Mucosa of gallbladder (tissue), 1 donor: Measurements from ENCODE around the gene CIB2. TPM values are rescaled to one million over a fixed set of nuclear protein-coding genes. Genes with fewer than 3 reads are reported as not detected.

Source experiments
- DNase-seq: peaks from one replicate; pipeline ENCODE4 v3.0.0-alpha.2; 2020; ENCODE audit warnings: low spot score
- total RNA-seq: library from RNA; stranded (reverse); gene quantifications from one replicate; pipeline ENCODE4 v1.2.1, GENCODE V29; 2021
- donor health status: DM: no; HTN: no; CAD: no.

The CIB2 gene
- total RNA-seq, 1 donor from 2014 or later, result 4.0 TPM

DNA sequence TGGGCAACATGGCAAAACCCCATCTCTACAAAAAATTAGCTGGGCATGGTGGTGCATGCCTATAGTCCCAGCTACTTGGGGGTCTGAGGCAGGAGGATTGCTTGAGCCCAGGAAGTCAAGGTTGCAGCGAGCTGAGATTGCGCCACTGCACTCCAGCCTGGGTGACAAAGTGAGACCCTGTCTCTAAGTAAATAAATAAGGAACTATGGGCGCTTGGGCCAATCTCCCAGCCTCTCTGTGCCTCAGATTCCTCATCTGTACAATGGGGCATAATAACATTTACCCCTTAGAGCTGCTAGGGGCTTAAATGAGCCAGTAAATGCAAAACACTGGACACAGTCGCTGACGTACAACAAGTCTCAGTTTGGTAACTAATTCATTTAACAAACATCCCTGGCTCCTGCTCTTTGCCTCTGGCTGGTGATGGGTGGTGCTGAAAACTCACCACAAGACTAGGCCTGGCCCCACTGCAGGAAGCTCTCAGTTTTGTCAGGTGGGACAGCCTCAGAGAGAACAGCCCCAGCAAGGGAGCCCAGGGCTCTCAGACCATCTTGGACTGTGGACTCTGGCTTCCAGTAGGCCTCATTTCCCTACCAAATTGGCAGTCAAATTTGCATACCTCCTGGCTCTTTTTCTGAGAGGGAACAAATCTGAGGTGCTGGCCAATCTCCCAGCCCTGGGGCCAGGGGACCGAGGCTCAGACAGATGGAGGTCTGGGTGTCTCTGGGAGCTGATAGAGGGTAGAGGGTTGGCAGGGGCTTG is 47.4 kb downstream of the CIB2 start:
- no peak for DNase-seq

DNA sequence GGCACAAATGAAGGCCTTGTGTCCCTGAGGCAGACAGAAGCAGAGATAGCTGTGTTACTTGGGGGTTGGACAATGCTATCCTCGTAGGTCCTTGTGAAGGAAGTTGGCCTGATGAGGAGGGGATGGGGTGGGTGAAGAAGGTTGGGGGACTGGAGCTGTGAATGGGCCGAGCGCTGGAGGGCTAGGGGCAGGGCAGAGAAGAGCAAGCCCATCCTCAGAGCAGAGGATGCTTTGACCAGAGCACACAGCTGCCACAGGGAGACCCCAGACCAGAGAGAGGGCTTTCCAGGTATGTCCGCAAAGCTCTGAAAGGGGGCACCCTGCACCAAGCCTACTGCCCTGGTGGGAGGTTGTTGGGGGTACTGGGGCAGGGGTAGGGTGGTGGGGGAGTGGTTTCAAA is 48.1 kb downstream of the CIB2 start:
- DNase-seq, result no peak

GRCh38 chr15:78082743-78083110 is 48.5 kb downstream of the CIB2 start:
- DNase-seq, result no peak

DNA sequence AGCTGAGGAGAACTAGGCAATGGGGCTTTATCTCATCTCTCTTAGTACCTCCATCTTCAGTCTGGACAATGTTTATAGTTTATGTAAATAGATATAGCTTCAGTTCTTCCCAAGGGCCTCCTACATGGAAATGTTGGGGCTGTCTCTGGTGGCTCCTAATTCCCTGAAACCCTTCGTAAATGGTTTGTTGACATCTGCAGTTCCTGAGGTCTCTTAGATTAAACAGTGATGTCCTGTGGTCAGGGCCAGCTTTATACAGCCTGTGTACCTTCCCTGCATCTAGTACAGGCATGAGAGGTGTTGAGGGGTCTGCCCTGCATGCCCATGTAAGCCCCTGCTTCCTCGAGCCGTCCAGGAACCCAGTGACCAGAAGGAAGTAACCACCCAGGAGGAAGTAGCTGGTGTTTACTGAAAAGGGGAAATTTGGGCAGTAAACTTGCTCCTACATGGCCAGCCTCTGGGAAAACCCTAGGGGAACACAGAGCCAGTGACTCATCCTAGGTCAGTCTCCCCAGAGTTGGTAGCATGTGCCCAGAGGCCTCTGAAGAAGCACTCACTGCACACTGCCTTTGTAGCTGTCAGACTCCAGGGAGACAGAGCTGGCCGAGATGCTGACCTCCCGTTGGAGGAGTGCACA is 49.0 kb downstream of the CIB2 start:
- DNase-seq, result no peak

DNA sequence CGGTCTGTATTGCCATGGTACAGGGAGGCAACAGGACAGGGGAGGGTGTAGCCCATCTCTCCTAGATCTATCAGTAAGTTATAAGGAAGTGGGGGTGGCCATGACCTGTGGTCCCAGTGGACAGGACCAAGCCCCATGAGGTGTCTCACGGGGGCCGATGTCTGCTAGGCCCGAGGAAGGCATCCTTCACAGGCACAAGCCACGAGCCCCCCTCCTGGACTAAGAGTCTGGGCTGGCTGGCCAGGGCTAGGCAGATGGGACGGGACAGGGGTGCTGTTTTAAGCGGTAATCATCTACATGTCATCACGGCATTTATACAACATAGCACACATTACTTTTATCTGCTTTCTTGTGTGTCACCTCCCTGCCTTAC is 51.2 kb downstream of the CIB2 start:
- no peak for DNase-seq

DNA sequence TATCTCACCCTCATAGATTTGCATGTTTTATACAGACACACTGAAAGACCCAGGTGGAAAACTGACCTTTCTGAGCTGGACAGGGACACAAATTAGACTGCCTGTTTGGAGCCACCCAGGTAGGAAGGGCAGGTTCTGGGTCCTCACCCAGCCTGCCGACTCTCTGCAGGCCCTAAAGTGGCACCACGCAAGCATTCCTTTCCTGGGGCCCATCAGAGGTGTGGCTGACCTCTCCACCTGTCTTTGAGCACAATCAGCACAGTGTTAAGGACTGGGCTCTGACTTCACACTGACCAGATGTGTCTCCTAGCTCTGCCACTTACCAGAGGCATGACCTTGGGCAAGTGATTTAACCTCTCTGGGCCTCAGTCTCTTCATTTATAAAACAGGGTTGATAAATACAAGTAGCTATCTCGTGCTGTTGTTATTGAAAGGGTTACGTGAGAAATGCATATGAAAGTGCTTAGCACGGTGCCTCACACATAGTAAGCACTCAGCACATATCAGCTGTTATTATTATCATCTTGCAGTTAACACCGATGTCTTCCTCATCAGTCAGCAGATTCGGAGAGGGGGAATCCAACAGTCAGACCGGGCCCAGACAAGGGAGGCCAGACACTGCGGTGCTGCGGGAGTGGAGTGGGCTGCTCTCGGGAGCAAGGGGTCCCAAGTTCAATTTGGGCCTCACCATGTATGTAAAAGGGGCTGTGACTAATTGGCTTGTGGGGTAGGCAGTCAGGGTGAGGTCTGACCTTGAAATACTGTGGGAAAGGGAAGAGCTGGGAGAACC is 51.8 kb downstream of the CIB2 start:
- DNase-seq, result no peak

DNA sequence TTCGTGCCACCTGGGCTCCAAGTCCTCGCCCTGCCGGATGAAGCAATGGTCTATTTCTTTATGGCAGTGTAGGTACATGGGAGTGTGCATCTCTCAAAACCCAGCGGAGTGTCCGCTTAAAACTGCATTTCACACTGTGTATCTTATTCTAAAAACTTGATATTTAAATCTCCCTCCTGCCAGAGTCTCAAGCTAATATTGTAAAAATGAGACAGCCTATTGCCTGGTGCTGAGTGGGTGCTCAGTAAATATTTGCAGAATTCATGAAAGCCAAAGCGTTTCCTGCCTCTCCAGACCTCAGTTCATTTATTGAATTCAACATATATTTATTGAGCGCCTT is 53.4 kb downstream of the CIB2 start:
- DNase-seq, result no peak

GRCh38 chr15:78077053-78077870 is 54.0 kb downstream of the CIB2 start, which contains the start of gene TBC1D2B:
Gene TBC1D2B, minus strand, starts transcription at chr15:78077711. Its CDS starts 59 bp downstream, at chr15:78077652.
- DNase-seq, result no peak

- no peak for DNase-seq
Measured at GRCh38 chr15:78076231-78077052, 54.8 kb downstream of the CIB2 start.

DNA sequence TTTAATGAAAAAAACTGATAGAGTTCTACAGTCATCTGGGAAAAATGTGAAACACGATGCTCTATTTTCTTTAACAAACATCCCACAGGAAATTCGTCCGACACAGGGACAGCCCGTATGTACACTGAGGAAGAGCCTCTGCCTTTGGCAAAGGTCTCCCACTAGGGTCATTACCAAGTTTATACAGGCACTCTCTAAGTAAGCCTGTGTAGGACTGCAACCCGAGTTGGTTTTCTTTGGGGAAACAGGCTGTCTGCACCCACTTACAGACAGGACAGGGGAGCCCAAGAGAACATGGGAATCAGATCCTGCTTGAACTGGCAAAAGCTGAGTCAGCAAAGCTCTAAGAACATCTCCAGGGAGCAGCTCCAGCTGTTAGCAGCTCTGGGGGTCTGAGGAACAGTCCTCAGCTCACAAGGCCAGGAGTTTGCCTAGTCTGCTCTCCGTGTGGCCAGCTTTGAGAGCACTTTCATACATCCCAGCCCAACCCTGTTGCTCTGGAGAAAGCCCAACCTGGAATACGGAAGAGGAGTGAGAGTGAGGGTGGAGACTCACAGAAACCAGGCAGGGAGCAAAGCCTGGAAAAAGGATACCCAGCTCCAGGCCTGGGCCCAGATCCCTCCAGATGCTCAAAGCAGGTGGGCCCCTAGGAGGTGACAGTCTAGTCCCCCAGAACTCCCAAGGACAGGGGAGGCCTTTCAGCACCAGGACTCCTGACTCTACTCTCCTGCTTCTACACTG is 55.6 kb downstream of the CIB2 start:
- peak; percentile 62 for DNase-seq

GRCh38 chr15:78073046-78073787 is 58.0 kb downstream of the CIB2 start:
- no peak for DNase-seq

DNA sequence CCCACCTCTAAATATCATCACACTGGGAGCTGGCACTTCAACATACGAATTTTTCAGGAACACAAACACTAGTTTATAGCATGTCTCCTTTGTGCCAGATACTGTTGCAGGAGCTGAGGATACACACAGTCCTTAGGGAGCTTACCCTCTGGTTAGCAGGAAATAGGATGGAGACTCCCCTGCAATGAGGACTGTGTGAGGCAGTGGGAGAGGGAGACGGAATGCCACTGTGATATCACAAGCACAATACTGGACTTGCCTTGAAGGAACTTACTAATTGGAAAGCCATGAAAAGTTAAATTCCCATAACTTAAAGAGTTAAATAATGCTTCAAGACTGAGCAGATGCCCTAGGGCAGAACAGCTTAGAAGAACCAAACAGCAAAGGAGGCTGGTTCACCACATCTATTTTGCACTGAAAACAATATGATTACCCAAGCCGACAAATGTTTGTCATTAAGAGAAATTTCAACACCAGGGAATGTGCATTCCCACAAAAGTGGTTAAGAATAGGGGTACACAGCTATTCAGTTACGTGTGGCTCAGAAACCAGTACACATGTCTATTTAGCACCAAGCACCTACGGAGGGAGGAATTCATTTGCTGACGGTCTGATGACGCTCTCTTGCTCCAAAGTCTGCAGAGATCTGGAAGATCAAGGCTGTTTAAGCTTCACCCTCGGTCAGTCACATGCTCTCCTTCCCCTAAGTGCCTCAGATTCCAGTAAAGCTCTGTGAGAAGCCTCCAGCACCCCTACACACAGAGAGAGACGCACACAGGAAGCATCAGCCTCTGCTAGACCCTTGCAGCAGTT is 59.0 kb downstream of the CIB2 start:
- peak; percentile 71 for DNase-seq

DNA sequence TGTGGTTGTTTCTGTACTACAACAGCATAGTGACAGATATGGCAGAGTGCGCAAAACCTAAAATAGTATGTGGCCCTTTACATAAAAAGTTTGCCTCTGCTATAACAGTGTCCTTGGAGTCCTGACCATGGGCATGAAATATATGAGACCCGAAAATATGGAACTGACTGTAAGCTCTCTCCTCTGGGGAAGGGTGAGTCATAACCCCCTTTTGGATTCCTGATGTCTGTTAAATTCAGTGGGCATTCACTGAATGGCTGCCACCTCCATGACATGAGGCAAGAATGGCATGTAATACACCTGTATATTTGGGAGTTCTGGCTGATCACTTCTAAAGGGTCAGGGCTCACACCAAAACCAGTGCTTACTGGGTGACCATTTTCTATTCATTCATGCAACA is 59.9 kb downstream of the CIB2 start:
- DNase-seq, result no peak

- no peak for DNase-seq
Measured at GRCh38 chr15:78070049-78070700, 61.1 kb downstream of the CIB2 start.

GRCh38 chr15:78069462-78070029 is 61.7 kb downstream of the CIB2 start:
- no peak for DNase-seq

DNA sequence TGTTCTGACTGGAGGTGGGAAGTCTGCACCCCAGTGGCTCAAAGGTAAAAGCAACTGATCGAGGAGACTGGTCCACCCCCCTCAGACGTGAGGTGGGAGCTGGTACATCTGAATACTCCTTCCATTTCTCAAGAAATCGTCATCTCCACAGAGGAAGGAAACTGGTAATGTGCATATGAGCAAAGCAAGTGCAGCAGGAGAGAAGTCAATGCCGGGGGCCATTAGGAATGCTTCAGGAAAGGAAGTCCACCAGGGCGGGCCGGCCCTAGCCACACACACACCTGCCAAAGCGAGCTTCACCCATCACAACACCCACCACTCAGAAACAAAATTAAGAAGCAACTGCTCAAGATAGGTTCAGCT is 62.2 kb downstream of the CIB2 start:
- no peak for DNase-seq

DNA sequence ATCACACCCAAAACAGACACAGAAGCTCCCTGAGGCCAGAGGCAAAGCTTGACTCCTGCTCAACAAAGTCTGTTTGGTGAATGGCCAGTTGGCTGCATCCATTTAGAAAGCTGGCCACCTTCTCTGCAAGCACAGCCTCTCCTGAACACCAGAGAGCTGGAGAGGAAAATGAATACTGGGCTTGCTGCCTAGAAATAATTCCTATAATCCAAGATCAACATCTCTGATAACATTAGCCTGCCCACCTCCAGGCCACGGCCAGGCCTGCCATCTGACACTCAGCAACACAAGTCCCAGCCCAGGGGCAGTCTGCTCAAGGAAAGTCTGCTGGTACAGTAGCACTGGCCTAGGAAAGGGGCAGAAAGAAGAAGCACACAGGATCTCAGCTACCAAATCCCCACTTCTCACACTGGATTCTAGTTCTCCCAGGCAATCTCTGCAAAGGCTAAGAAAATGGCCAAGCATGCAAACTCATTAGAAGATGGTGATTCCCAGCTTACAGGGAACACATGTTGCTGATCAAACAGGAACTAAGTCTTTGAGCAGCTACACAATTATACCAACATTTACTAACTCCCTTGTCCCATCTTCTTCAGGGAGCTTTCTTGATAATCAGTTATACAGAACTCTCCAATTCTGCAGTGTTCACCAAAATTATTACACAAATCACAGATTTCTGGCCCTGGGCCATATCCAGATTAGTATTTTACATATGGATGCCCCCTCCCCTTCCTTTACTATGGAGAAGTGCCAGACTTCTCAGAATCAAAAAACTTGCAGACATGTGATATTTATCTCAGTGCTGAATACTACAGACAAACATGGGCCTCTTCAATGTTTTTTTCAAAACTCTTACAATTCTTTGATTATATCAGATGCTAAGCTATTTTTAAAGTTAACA is 63.7 kb downstream of the CIB2 start:
- no peak for DNase-seq
